OCI-LY1 (cell line): ENCODE measurements around the gene VPS52.
A peak's percentile ranks its signal among the peaks of the same experiment; 100 is the strongest.

Experiments
- H2AFZ ChIP-seq: fragments of 200-600 bp; sonication (generic), shearing (Covaris generic); 2 replicates; pipeline ENCODE4 v1.6.0; 2014; ENCODE audit warnings: antibody characterized with exemption, mild to moderate bottlenecking, low read length
- H3F3A ChIP-seq: fragments of 200-600 bp; sonication (generic), shearing (Covaris generic); 2 replicates; pipeline ENCODE4 v1.6.0; 2014; ENCODE audit warnings: mild to moderate bottlenecking, antibody characterized with exemption, low read length, moderate library complexity; ENCODE audit not compliant: insufficient read depth
- H3K27ac ChIP-seq: fragments of 200-600 bp; sonication (generic); 2 replicates; pipeline ENCODE4 v1.5.1; 2014; ENCODE audit warnings: low read length, mixed run types, mild to moderate bottlenecking, low read depth; ENCODE audit not compliant: poor library complexity, severe bottlenecking
- H3K27me3 ChIP-seq: fragments of 200-600 bp; sonication (generic); 2 replicates; pipeline ENCODE4 v1.6.0; 2014; ENCODE audit warnings: antibody characterized with exemption, mild to moderate bottlenecking, low read length, moderate library complexity; ENCODE audit not compliant: insufficient read depth
- H3K36me3 ChIP-seq: fragments of 200-600 bp; sonication (generic); 2 replicates; pipeline ENCODE4 v1.6.1; 2014; ENCODE audit warnings: mild to moderate bottlenecking, antibody characterized with exemption, low read length, moderate library complexity, mixed read lengths; ENCODE audit not compliant: insufficient read depth
- H3K4me1 ChIP-seq: fragments of 200-600 bp; sonication (generic); 2 replicates; pipeline ENCODE4 v1.5.1; 2014; ENCODE audit warnings: mild to moderate bottlenecking, low read length, moderate library complexity; ENCODE audit not compliant: insufficient read depth, severe bottlenecking
- H3K4me2 ChIP-seq: fragments of 200-600 bp; sonication (generic), shearing (Covaris generic); 2 replicates; pipeline ENCODE4 v1.6.1; 2014; ENCODE audit warnings: low read length
- H3K4me3 ChIP-seq: fragments of 200-600 bp; sonication (generic); 2 replicates; pipeline ENCODE4 v1.5.1; 2014; ENCODE audit warnings: low read length, low read depth, mild to moderate bottlenecking, mixed read lengths; ENCODE audit not compliant: poor library complexity, severe bottlenecking
- H3K79me2 ChIP-seq: fragments of 200-600 bp; shearing (Covaris generic); 2 replicates; pipeline ENCODE4 v1.6.1; 2016; ENCODE audit warnings: mixed run types, low read length, mixed read lengths; ENCODE audit not compliant: insufficient read depth
- H3K9ac ChIP-seq: fragments of 200-600 bp; sonication (generic), shearing (Covaris generic); 2 replicates; pipeline ENCODE4 v1.6.1; 2014; ENCODE audit warnings: mild to moderate bottlenecking, low read length, mixed read lengths
- H3K9me2 ChIP-seq: fragments of 200-600 bp; sonication (generic), shearing (Covaris generic); 2 replicates; pipeline ENCODE4 v1.6.1; 2014; ENCODE audit warnings: low read depth, mild to moderate bottlenecking, low read length, mixed read lengths
- H3K9me3 ChIP-seq: fragments of 200-600 bp; shearing (Covaris generic); 2 replicates; pipeline ENCODE4 v1.6.1; 2014; ENCODE audit warnings: low read length, mixed read lengths
- H4K20me1 ChIP-seq: fragments of 200-600 bp; sonication (generic), shearing (Covaris generic); 2 replicates; pipeline ENCODE4 v1.6.0; 2016; ENCODE audit warnings: mild to moderate bottlenecking, low read length; ENCODE audit not compliant: insufficient read depth
- EZH2 ChIP-seq: fragments of 200-600 bp; sonication (generic), shearing (Covaris generic); IDR thresholded peaks from 2 replicates; pipeline ENCODE4 v1.8.0; 2017; ENCODE audit warnings: borderline replicate concordance, mixed run types, mild to moderate bottlenecking, antibody characterized with exemption, low read length, moderate library complexity, mixed read lengths
- TF ChIP-seq, protein P1 (sequence below): fragments of 200-600 bp; sonication (generic), shearing (Covaris generic); IDR thresholded peaks from 2 replicates; pipeline ENCODE4 v1.5.1; 2017; ENCODE audit warnings: mild to moderate bottlenecking, antibody characterized with exemption, low read length, moderate library complexity, mixed read lengths

The VPS52 gene

DNA sequence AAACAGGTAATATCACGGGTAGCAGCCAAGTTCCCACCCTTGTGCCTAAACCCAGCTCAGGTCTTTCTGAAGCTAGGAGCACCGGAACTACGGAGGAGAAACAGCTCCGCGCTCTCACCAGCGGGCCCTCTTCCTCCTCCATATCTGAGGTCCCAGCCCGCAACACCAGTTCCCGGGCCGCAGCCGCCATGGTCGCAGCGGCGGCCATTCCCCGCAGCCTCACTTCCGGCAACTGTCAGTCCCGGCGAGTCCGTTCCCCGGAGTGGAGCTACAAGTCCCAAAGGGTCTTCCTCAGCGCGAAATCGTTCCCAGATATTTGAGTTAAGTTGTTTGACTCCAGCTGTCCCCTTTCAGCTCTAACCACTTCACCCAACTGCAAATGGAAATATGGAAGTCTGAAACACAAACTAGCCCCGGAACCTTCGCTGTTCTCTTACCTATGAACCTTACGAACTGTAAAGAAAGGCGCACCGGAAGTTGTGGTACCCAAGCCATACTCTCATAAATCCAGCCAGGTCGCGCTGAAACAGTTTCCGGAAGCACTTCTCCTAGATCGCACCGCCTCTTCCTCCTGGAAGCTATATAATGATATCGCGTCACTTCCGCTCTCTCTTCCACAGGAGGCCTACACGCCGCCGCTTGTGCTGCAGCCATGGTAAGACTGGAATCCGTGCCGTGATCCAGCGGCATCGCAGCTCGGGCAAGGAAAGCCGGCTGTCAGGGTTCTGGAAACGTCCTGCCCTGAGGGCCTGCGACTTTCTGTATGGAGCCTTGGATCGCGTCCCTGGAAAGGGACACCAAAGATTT is at the start of gene VPS52, which contains the start of gene RPS18:
Gene VPS52, minus strand, starts transcription at position 409 of the 807 bp plus-strand sequence. Its CDS starts 201 bp downstream, at position 208.
Gene RPS18, plus strand, starts transcription at position 608 of the 807 bp plus-strand sequence. Its CDS starts 45 bp downstream, at position 653.
- Histone ChIP-seq H3K9me2 (no peaks in the 10 kb centered on the region), H2AFZ (peak within 1 kb of the TSS; percentile 81), H3K9me3 (no peaks in the 10 kb centered on the region), H3F3A (peaks cover 8% of the 10 kb centered on the region; the same call in 1 of the 2 replicates), H3K27me3 (no peaks in the 10 kb centered on the region), H3K4me3 (peak within 1 kb of the TSS; percentile 93), H3K4me2 (peak within 1 kb of the TSS; percentile 97), H3K9ac (peak within 1 kb of the TSS; percentile 98), H3K27ac (peak within 1 kb of the TSS; percentile 87), H4K20me1 (no peaks in the 10 kb centered on the region), H3K79me2 (peaks cover 36% of the 10 kb centered on the region), H3K36me3 (peaks cover 76% of the 10 kb centered on the region), H3K4me1 (peaks cover 55% of the 10 kb centered on the region)
- TF ChIP-seq, protein P1, sequence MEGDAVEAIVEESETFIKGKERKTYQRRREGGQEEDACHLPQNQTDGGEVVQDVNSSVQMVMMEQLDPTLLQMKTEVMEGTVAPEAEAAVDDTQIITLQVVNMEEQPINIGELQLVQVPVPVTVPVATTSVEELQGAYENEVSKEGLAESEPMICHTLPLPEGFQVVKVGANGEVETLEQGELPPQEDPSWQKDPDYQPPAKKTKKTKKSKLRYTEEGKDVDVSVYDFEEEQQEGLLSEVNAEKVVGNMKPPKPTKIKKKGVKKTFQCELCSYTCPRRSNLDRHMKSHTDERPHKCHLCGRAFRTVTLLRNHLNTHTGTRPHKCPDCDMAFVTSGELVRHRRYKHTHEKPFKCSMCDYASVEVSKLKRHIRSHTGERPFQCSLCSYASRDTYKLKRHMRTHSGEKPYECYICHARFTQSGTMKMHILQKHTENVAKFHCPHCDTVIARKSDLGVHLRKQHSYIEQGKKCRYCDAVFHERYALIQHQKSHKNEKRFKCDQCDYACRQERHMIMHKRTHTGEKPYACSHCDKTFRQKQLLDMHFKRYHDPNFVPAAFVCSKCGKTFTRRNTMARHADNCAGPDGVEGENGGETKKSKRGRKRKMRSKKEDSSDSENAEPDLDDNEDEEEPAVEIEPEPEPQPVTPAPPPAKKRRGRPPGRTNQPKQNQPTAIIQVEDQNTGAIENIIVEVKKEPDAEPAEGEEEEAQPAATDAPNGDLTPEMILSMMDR: no peak
- TF ChIP-seq EZH2: no peak

DNA sequence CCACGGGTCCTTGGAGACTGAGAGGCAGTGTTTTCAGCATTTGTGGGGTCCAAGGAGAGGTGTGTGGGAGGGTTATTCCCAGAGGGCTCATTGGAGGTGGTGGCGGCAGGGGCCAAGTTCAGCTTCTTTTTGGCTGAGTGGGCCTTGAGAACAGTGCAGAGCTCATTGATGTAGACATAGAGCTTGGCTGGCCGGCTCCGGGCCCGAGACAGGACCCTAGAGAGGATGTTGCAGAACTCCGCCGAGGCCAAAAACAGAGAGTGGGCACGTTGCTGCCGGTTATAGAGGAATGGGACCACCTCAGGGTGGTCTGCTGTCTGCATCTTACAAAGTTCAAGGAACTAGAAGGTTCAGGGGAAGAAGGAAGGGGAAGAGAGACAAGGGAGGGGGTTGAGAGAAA is 49.6 kb upstream of the VPS52 start:
- peak overlapping the region; percentile 95 for H3K9ac ChIP-seq
- TF ChIP-seq, protein P1: no peak
- H3K9me2 ChIP-seq: no peaks in the 10 kb centered on the region
- H3F3A ChIP-seq: peaks cover 8% of the 10 kb centered on the region; the same call in 1 of the 2 replicates
- H3K4me1 ChIP-seq: peaks cover 69% of the 10 kb centered on the region
- H3K4me2 ChIP-seq: peak overlapping the region; percentile 93
- no peaks in the 10 kb centered on the region for H4K20me1 ChIP-seq
- peak overlapping the region; percentile 83 for H3K4me3 ChIP-seq
- H3K79me2 ChIP-seq: peaks cover 10% of the 10 kb centered on the region; the same call in 1 of the 2 replicates
- H3K27me3 ChIP-seq: no peaks in the 10 kb centered on the region
- no peak overlapping the region for H2AFZ ChIP-seq
- no peaks in the 10 kb centered on the region for H3K9me3 ChIP-seq
- peaks cover 32% of the 10 kb centered on the region for H3K36me3 ChIP-seq
- H3K27ac ChIP-seq: peak overlapping the region; percentile 97

- TF ChIP-seq, protein P1: no peak
- TF ChIP-seq EZH2: no peak
- H3K4me2 ChIP-seq: peak overlapping the region; percentile 93
Observed at GRCh38 chr6:33320315-33321181, 48.9 kb upstream of the VPS52 start.

More at GRCh38 chr6:33320315-33321181, 48.9 kb upstream of the VPS52 start:
- no peak overlapping the region for H2AFZ ChIP-seq
- no peaks in the 10 kb centered on the region for H3K27me3 ChIP-seq
- H3K9ac ChIP-seq: peak overlapping the region; percentile 95
- H3K9me2 ChIP-seq: no peaks in the 10 kb centered on the region
- H3K4me3 ChIP-seq: peak overlapping the region; percentile 83
- no peaks in the 10 kb centered on the region for H4K20me1 ChIP-seq
- H3K36me3 ChIP-seq: peaks cover 32% of the 10 kb centered on the region
- peak overlapping the region; percentile 97 for H3K27ac ChIP-seq
- H3F3A ChIP-seq: peaks cover 8% of the 10 kb centered on the region; the same call in 1 of the 2 replicates
- no peaks in the 10 kb centered on the region for H3K9me3 ChIP-seq
- peaks cover 65% of the 10 kb centered on the region for H3K4me1 ChIP-seq
- H3K79me2 ChIP-seq: peaks cover 10% of the 10 kb centered on the region; the same call in 1 of the 2 replicates
